ENCODE data around the gene OSR1.

GRCh38 chr2:19359021-19359357 is 566 bp upstream of the OSR1 start:
- no peak for TF ChIP-seq EZH2 (IDR thresholded peaks at IDR 0.05)
- no peak for TF ChIP-seq CTCF (IDR thresholded peaks at IDR 0.05)

Measured in neural progenitor cell (in vitro differentiated cells).